Right cardiac atrium (tissue), 5 donors: ENCODE results near the gene ONECUT2. TPM values are rescaled to one million over a fixed set of nuclear protein-coding genes. Genes with fewer than 3 reads are reported as not detected.
A peak's percentile ranks its signal among the peaks of the same experiment; 100 is the strongest.

Experiments
- ATAC-seq, 2 donors: fragments of 200-7000 bp; cut with Tn5 transposase; one replicate each; pipeline versions ENCODE4 v1.8.0 to v1.9.1; 2020; ENCODE audit warnings: moderate library complexity in 2 of 2, mild to moderate bottlenecking in 1 of 2
- DNase-seq, 3 donors: peaks; one replicate each; pipeline ENCODE4 v3.0.0-alpha.2; 2020
- H3K27ac ChIP-seq: one replicate; pipeline ENCODE4 v1.5.1; 2013; ENCODE audit warnings: mild to moderate bottlenecking, low read length, control low read depth, moderate library complexity
- H3K27me3 ChIP-seq: one replicate; pipeline ENCODE4 v1.6.1; 2013; ENCODE audit not compliant: control insufficient read depth, insufficient read depth
- H3K4me1 ChIP-seq: one replicate; pipeline ENCODE4 v1.6.1; 2013; ENCODE audit warnings: low read length; ENCODE audit not compliant: control insufficient read depth, insufficient read depth
- H3K4me3 ChIP-seq: one replicate; pipeline ENCODE4 v1.5.1; 2013; ENCODE audit warnings: low read length, control low read depth
- H3K9me3 ChIP-seq: one replicate; pipeline ENCODE4 v1.6.1; 2013; ENCODE audit warnings: low read length; ENCODE audit not compliant: control insufficient read depth
- WGBS: extraction: QIAGEN DNeasy Blood & Tissue Kit; methylation state at CpG from one replicate; pipeline ENCODE4 v1.1.7; 2013; 5-methylcytosine and 5-hydroxymethylcytosine counted together
- intact Hi-C, 4 donors: fragments of 100-400 bp; cut with DNase I; formaldehyde crosslinking; loops; one replicate each; pipeline versions ENCODE4 v1.11.0 to v1.14.0; 2022 to 2023
- polyA plus RNA-seq: library from polyadenylated mRNA; stranded (reverse); fragments of 200-250 nt; gene quantifications from one replicate; pipeline ENCODE4 v1.2.3, GENCODE V29; 2013
- total RNA-seq, 4 donors: library from RNA; stranded (reverse); fragmentation: NEBNext Ultra II Directional; extraction: Animal tissue kit (Norgen Biotek cat#: 25700); gene quantifications; one replicate each; pipeline ENCODE4 v1.2.1, GENCODE V29; 2021
- donor health status: healthy with polysubstance abuse.
- donor health status: DM: no; HTN: yes; CAD: no.
- donor health status: DM: no; HTN: no; CAD: no.
- donor health status: DM: no; HTN: yes; CAD: no; lungs with severe emphysema.
- donor health status: DM: yes; HTN: yes; CAD: no.

ONECUT2 gene
- total and polyA plus RNA-seq, 5 donors = 0.02 to 0.20 (median 0.06) TPM; not detected in 1

DNA sequence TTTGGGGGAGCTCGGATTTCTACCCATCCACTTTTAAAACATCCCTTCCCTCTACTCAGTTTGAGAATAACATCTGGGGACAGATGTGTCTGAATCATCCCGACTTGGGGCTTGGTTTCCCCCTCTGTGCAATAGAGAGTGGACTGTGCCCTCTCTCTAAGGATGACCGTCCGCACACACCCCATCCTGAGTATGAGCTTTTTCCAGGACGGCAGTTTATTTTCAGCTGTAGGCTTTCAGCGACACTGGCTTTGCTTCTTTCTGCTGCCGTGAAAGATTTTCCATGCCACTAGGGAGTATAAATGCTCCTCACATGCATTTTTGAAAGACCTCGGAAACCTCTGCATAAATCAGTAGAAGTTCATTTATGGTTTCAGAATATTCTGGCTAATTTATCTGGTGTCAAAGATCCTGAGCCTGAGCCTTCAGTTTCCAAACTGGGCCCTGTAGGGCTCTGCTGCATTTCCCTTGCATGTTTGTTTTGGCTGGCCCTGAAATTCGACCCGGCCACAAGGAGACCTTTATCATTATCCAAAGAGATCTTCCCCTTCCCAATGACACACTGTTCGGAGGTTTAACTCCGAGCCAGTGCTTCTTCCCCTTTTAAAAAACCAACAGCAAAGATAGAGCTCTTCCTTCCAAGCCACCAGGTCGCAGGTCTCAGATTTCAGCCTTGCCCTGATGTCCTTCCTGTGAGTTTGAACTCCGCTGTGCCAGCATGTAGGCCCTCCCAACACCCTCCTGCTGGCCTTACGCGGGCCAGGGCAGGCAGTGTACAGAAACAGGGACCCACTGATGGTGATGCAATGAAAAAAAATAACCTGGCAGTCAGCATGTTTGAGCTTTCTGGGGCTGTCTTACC, 98.1 kb downstream of the ONECUT2 start:
- Histone ChIP-seq H3K27me3 (no peaks in the 10 kb centered on the region), H3K4me3 (no peak overlapping the region), H3K27ac (no peak overlapping the region), H3K9me3 (no peaks in the 10 kb centered on the region), H3K4me1 (peaks cover 2% of the 10 kb centered on the region)
- intact Hi-C loops = no loop called here
- DNase-seq = peak in 2 of 3 donors; percentile 15 to 45
- peak; percentile 61 to 77 for ATAC-seq
- 23% methylated on average over 16 of the region's 16 CpGs for WGBS

GRCh38 chr18:57533868-57534510, 98.8 kb downstream of the ONECUT2 start:
- intact Hi-C loops = no loop called here

GRCh38 chr18:57534511-57534909, 99.3 kb downstream of the ONECUT2 start:
- Histone ChIP-seq H3K27me3 (no peaks in the 10 kb centered on the region), H3K4me1 (peaks cover 2% of the 10 kb centered on the region), H3K27ac (no peak overlapping the region), H3K4me3 (no peak overlapping the region), H3K9me3 (no peaks in the 10 kb centered on the region)
- no peak for ATAC-seq
- intact Hi-C loops = no loop called here
- DNase-seq = no peak

More at GRCh38 chr18:57533868-57534510, 98.8 kb downstream of the ONECUT2 start:
- Histone ChIP-seq H3K9me3 (no peaks in the 10 kb centered on the region), H3K27me3 (no peaks in the 10 kb centered on the region), H3K4me3 (no peak overlapping the region), H3K27ac (no peak overlapping the region), H3K4me1 (peaks cover 2% of the 10 kb centered on the region)
- WGBS = 53% methylated on average over 4 of the region's 4 CpGs
- ATAC-seq = no peak
- no peak for DNase-seq

DNA sequence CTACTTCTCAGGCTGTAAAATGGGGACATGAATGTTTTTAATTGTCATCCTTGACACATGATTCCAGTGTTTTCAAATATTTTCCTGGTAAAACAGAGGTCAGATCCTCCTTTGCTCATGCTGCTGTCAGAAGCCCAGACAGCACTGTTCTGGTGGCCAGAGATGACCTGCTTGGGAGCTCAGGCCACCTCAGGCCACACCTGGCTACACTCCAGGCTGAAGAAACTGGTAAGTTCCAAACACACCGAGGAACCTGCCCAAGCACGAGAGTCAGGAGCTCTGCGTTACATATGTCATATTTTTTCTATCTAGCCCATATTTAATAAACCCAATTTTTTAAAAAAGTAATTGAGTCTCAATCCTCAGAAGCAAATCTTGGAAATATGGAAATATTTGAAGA, 103.4 kb downstream of the ONECUT2 start:
- WGBS = 95% methylated on average over 3 of the region's 3 CpGs
- intact Hi-C loops = no loop called here

GRCh38 chr18:57539702-57540101, 104.5 kb downstream of the ONECUT2 start:
- no peak for DNase-seq
- 89% methylated on average over 4 of the region's 4 CpGs for WGBS
- Histone ChIP-seq H3K4me3 (no peak overlapping the region), H3K9me3 (no peaks in the 10 kb centered on the region), H3K27ac (no peak overlapping the region), H3K4me1 (no peaks in the 10 kb centered on the region), H3K27me3 (no peaks in the 10 kb centered on the region)
- ATAC-seq = no peak
- intact Hi-C loops = no loop called here

More for the DNA sequence above, 103.4 kb downstream of the ONECUT2 start:
- Histone ChIP-seq H3K4me1 (no peaks in the 10 kb centered on the region), H3K9me3 (no peaks in the 10 kb centered on the region), H3K27me3 (no peaks in the 10 kb centered on the region), H3K27ac (no peak overlapping the region), H3K4me3 (no peak overlapping the region)
- ATAC-seq (no peak), DNase-seq (no peak)

Other genes starting within 250 kb of the ONECUT2 start
- not detected for gene ST8SIA3, start 82.8 kb upstream of the ONECUT2 start, total RNA-seq
- gene ST8SIA3, start 82.8 kb upstream of the ONECUT2 start, polyA plus RNA-seq = under 0.01 TPM
- gene FECH, start 151.3 kb downstream of the ONECUT2 start, total RNA-seq = 10 to 100 TPM; 19.0 to 30.6 (median 24.8) TPM
- 7.6 TPM for gene FECH, start 151.3 kb downstream of the ONECUT2 start, polyA plus RNA-seq
- gene NARS1, start 186.5 kb downstream of the ONECUT2 start, total RNA-seq = 100 to 1,000 TPM in 2 of 4 donors, 10 to 100 TPM in 2; 94.6 to 103 (median 99.1) TPM
- gene NARS1, start 186.5 kb downstream of the ONECUT2 start, polyA plus RNA-seq = 76.2 TPM